Nephron progenitor cell (in vitro differentiated cells): ENCODE data around the gene MEIOB.

ENCODE experiments used
- DNase-seq: peaks from one replicate; pipeline ENCODE4 v3.0.0; 2021
- H3K27ac Mint-ChIP-seq: 2 replicates; pipeline ENCODE4 v1.8.0; 2021; ENCODE audit warnings: mild to moderate bottlenecking, moderate library complexity, mixed read lengths
- H3K27me3 Mint-ChIP-seq: 2 replicates; pipeline ENCODE4 v1.8.0; 2021; ENCODE audit warnings: mild to moderate bottlenecking, low read depth, mixed read lengths; ENCODE audit not compliant: poor library complexity
- H3K36me3 Mint-ChIP-seq: 2 replicates; pipeline ENCODE4 v1.8.0; 2021; ENCODE audit warnings: low read depth, mixed read lengths
- H3K4me1 Mint-ChIP-seq: 2 replicates; pipeline ENCODE4 v1.8.0; 2021; ENCODE audit warnings: mixed read lengths
- H3K4me3 Mint-ChIP-seq: 2 replicates; pipeline ENCODE4 v1.8.0; 2021; ENCODE audit warnings: mild to moderate bottlenecking, moderate library complexity, mixed read lengths
- H3K9me3 Mint-ChIP-seq: 2 replicates; pipeline ENCODE4 v1.8.0; 2021; ENCODE audit warnings: mild to moderate bottlenecking, moderate library complexity, mixed read lengths
- TF ChIP-seq, protein P1 (sequence below): fragments of 200-600 bp; sonication (generic); IDR thresholded peaks from 2 replicates; pipeline ENCODE4 v1.5.0; 2021; ENCODE audit warnings: antibody characterized with exemption

MEIOB gene

DNA sequence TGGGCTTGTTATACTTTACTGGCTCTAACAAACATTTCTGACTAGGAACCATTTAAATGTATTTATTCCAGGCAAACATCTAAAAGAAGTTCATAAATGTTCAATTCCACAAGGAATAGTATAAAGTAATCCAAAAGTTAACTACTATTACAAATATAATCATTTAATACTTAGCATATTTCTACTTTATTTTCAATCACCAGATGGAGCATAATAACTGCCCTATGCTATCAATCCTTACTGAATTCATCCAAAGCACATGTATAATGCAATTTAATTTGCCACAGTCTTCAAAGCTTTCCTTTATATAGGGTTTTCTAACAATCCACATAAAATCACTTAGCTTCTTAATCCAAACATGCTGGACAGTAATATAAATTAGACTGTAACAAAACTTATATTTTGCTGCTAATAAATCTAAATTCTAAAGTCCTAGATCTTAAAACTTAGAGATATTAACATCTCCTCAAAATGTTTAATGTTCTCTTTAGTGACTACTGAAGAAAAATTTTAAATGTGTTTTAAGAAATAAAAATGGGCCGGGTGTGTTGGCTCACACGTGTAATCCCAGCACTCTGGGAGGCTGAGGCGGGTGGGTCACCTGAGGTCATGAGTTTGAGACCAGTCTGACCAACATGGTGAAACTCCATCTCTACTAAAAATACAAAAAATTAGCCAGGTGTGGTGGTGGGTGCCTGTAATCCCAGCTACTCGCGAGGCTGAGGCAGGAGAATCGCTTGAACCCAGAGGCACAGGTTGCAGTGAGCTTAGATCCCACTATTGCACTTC is 5.9 kb downstream of the MEIOB start:
- H3K4me1 Mint-ChIP-seq: no peaks in the 10 kb centered on the region
- no peaks in the 10 kb centered on the region for H3K9me3 Mint-ChIP-seq
- no peak overlapping the region for H3K27ac Mint-ChIP-seq
- no peak overlapping the region for H3K4me3 Mint-ChIP-seq
- TF ChIP-seq, protein P1, sequence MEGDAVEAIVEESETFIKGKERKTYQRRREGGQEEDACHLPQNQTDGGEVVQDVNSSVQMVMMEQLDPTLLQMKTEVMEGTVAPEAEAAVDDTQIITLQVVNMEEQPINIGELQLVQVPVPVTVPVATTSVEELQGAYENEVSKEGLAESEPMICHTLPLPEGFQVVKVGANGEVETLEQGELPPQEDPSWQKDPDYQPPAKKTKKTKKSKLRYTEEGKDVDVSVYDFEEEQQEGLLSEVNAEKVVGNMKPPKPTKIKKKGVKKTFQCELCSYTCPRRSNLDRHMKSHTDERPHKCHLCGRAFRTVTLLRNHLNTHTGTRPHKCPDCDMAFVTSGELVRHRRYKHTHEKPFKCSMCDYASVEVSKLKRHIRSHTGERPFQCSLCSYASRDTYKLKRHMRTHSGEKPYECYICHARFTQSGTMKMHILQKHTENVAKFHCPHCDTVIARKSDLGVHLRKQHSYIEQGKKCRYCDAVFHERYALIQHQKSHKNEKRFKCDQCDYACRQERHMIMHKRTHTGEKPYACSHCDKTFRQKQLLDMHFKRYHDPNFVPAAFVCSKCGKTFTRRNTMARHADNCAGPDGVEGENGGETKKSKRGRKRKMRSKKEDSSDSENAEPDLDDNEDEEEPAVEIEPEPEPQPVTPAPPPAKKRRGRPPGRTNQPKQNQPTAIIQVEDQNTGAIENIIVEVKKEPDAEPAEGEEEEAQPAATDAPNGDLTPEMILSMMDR: no peak
- peaks cover 89% of the 10 kb centered on the region for H3K27me3 Mint-ChIP-seq
- no peak for DNase-seq
- no peaks in the 10 kb centered on the region for H3K36me3 Mint-ChIP-seq

DNA sequence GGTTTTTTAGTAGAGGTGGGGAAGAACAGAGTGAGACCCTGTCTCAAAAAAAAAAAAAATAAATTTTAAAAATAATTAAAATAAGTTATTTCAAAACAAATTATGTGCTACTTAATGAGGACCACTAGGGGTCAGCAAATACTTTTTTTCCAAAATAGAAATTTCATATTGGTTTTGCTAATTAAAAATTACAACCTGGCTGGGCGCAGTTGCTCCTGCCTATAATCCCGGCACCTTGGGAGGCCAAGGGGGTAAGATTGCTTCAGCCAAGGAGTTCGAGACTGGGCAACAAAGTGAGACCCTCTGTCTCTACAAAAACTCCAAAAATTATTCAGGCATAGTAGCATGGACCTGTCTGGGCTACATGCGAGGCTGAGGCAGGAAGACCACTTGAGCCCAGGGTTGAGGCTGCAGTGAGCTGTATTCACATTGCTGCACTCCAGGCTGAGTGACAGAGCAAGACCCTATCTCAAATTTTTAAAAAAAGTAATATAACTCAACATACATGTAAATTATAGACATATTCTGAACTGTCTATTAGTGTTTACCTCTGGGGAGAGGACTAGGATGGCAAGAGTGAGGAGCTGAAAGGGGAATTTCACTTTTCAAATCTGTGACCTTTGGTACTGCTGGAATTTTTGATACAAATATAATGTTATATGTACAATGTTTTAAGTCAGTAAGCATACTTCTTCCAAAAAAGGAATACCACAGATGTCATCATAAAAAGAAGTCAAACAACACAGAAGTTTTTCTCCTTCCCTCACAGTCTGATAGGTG is 8.1 kb downstream of the MEIOB start:
- DNase-seq: no peak

DNA sequence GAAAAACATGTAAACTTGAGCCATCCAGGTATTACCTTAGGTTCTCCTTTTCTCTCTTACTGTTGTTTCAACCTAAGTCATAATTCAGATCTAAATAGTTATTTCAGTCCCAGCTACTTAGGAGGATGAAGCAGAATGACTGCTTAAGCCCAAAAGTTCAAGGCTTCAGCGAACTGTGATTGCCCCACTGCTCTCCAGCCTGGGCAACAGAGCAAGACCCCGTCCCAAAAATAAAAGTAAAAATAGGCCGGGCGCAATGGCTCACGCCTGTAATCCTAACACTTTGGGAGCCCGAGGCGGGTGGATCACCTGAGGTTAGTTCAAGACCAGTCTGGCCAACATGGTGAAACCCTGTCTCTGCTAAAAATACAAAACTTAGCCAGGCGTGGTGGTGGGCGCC is 9.6 kb downstream of the MEIOB start:
- H3K27me3 Mint-ChIP-seq: peaks cover 95% of the 10 kb centered on the region
- no peaks in the 10 kb centered on the region for H3K36me3 Mint-ChIP-seq
- no peak overlapping the region for H3K27ac Mint-ChIP-seq
- DNase-seq: no peak
- TF ChIP-seq, protein P1: no peak
- H3K4me3 Mint-ChIP-seq: no peak overlapping the region
- H3K9me3 Mint-ChIP-seq: no peaks in the 10 kb centered on the region
- H3K4me1 Mint-ChIP-seq: peaks cover 9% of the 10 kb centered on the region

More for the DNA sequence above, 8.1 kb downstream of the MEIOB start:
- H3K27ac Mint-ChIP-seq: no peak overlapping the region
- TF ChIP-seq, protein P1: peak; percentile 69
- H3K36me3 Mint-ChIP-seq: no peaks in the 10 kb centered on the region
- peaks cover 90% of the 10 kb centered on the region for H3K27me3 Mint-ChIP-seq
- no peak overlapping the region for H3K4me3 Mint-ChIP-seq
- no peaks in the 10 kb centered on the region for H3K4me1 Mint-ChIP-seq
- H3K9me3 Mint-ChIP-seq: no peaks in the 10 kb centered on the region

DNA sequence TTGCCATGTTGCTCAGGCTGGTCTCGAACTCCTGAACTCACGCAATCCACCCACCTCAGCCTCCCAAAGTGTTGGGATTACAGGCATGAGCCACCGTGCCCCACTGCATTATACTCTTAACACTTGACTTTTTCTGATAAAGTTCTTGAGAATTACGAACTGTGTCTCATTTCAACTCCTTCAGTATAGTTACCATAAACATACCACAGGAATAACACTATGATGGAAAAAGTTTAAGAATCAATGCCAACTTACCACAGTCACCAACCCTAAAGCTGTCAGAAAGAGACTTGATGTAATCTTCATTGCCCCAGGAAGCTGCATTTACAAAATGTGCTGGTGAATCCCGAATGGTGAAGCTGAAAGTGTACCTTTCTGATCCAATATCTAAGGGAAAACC is 10.2 kb downstream of the MEIOB start:
- Mint-ChIP-seq H3K9me3 (no peaks in the 10 kb centered on the region), H3K27ac (no peak overlapping the region), H3K27me3 (peaks cover 96% of the 10 kb centered on the region), H3K36me3 (no peaks in the 10 kb centered on the region), H3K4me3 (no peak overlapping the region), H3K4me1 (peaks cover 13% of the 10 kb centered on the region)
- TF ChIP-seq, protein P1: no peak
- no peak for DNase-seq

DNA sequence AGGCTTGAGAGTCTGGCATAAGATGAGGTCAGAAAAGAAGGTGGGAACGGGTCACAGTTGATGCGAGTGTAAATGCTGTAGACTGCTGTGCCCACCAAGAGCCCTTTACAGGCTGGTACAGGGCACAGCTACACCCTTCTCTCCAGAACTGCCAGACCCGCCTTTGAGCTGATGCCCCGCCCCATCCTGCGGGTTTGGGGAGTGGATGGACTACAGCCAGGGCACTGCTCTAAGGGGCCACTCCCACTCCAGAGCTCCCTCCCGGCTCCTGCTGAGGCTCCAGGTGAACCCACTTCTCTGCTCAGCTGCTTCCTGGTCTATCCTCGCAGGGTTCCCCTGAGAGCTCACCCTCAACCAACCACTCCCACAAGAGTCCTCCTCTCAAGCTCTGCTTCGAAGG is 12.3 kb downstream of the MEIOB start:
- Mint-ChIP-seq H3K4me3 (no peak overlapping the region), H3K36me3 (no peaks in the 10 kb centered on the region), H3K9me3 (no peaks in the 10 kb centered on the region), H3K27ac (no peak overlapping the region), H3K27me3 (peaks cover 94% of the 10 kb centered on the region), H3K4me1 (peaks cover 13% of the 10 kb centered on the region)
- TF ChIP-seq, protein P1: no peak
- DNase-seq: no peak
